Choroid plexus epithelial cell (primary cell): ENCODE results near the gene CACNA2D3.

Experiments used
- DNase-seq: peaks from one replicate; pipeline ENCODE4 v3.0.0-alpha.2; 2010; ENCODE audit warnings: low read depth
- H3K4me3 ChIP-seq: 2 replicates; pipeline ENCODE4 v1.5.1; 2011; ENCODE audit warnings: low read depth, mild to moderate bottlenecking, control low read depth, low read length, moderate library complexity
- CTCF ChIP-seq: conservative IDR thresholded peaks from 2 replicates; pipeline ENCODE4 v1.5.1; 2011; ENCODE audit warnings: low read depth, mild to moderate bottlenecking, control low read depth, inconsistent platforms, low read length, moderate library complexity

The CACNA2D3 gene

GRCh38 chr3:54713031-54713430 lies 590.7 kb downstream of the CACNA2D3 start:
- H3K4me3 ChIP-seq: no peak overlapping the region
- TF ChIP-seq CTCF: no peak
- no peak for DNase-seq

- H3K4me3 ChIP-seq: no peak overlapping the region
- DNase-seq: no peak
- TF ChIP-seq CTCF: no peak
These were observed 591.1 kb downstream of the CACNA2D3 start for GRCh38 chr3:54713455-54713854.

DNA sequence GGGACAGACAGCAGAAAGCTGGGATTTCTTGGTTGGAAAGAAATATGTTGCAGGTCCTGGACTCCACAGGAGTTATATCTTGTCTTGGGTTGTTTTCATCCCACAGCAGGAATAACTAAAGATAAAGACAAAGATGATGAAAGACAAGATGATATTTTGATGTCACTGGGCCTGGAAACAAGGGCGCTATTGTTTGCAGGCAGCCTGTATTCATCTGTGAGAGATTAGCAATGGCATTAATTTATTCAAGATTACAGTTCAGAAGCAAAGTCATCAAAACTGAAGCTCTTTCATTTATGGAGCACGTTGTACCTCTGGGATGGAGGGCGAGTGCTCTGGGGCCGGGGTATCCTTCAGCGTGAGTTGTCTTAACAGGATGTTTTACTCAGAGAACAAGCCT lies 591.7 kb downstream of the CACNA2D3 start:
- TF ChIP-seq CTCF: no peak
- H3K4me3 ChIP-seq: no peak overlapping the region
- no peak for DNase-seq

GRCh38 chr3:54717506-54717905 lies 595.2 kb downstream of the CACNA2D3 start:
- no peak overlapping the region for H3K4me3 ChIP-seq
- DNase-seq: no peak
- no peak for TF ChIP-seq CTCF

DNA sequence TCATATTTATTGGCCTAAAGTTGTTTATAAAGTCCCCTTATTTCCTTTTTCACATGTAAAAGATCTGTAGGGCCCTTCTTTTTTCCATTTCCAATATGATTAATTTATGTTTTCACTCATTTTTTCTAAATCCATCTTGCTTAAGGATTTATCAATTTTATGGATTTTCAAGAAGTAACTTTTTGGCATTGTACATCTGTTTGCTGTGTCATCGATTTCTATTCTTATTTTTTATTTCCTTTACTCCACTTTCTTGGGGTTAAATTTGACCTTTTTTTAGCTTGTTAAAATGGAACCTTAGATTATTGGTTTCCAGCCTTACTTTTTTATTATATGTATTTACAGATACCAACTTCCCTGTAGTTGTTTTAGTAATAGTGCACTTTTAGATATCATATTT lies 597.6 kb downstream of the CACNA2D3 start:
- DNase-seq: no peak
- TF ChIP-seq CTCF: no peak
- H3K4me3 ChIP-seq: no peak overlapping the region

GRCh38 chr3:54720604-54721003 lies 598.3 kb downstream of the CACNA2D3 start:
- H3K4me3 ChIP-seq: no peak overlapping the region
- DNase-seq: no peak
- no peak for TF ChIP-seq CTCF

- TF ChIP-seq CTCF: no peak
- no peak for DNase-seq
- H3K4me3 ChIP-seq: no peak overlapping the region
These were observed 609.5 kb downstream of the CACNA2D3 start for GRCh38 chr3:54731732-54732445.
